HG02571 (cell line): ENCODE measurements around the gene BCL6B.
"Not testable (repeated sequence)": the region's sequence is repeated elsewhere in the genome, so short reads cannot be mapped to it uniquely, and the experiment has no call there.

Source experiments
- ATAC-seq: cut with Tn5 transposase; IDR thresholded peaks from one replicate; pipeline ENCODE4 v1.9.1; 2021; ENCODE audit warnings: mild to moderate bottlenecking, moderate library complexity; ENCODE audit not compliant: unreplicated experiment

BCL6B gene, protein sequence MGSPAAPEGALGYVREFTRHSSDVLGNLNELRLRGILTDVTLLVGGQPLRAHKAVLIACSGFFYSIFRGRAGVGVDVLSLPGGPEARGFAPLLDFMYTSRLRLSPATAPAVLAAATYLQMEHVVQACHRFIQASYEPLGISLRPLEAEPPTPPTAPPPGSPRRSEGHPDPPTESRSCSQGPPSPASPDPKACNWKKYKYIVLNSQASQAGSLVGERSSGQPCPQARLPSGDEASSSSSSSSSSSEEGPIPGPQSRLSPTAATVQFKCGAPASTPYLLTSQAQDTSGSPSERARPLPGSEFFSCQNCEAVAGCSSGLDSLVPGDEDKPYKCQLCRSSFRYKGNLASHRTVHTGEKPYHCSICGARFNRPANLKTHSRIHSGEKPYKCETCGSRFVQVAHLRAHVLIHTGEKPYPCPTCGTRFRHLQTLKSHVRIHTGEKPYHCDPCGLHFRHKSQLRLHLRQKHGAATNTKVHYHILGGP

DNA sequence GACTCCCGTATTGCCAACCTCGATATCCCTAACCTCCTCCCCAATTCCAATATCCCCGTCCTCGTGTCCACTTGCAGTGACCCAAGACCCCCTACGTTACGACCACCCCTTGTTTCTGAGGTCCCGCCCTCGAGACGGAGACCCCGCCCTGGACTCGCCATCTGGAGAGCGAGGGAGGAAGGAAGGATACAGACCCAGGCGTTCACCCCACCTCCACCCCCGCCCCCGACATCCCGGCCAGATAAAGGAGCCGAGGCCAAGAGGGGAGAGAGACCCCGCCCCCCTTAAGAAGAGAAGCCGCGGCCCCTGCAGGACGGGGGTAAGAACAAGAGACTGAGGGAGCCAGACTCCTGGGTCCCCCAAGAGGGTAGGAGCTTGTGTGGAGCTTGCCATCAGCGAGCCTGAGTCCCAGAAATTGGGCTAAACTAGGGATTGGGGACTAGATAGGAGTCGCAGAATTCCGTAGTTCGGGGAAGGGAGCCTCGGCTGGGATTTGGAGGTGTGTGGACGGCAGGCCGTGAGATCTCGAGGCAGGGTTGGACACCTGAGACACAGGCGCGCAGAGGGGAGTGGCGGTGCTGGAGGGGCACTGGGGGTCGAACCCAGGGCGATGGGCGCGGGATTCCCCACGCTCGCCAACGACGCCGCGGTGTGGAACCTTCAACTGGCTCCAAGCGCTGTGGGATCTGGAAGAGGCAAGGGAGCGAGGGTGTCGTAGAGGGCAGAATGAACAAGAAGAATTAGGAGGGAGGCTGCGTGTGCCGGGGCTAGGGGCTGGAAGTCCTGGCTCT, at the start of gene BCL6B:
BCL6B (plus strand) TSS at position 270 of the 791 bp plus-strand sequence. CDS start 622 bp downstream, outside the sequence.
- no peak for ATAC-seq

DNA sequence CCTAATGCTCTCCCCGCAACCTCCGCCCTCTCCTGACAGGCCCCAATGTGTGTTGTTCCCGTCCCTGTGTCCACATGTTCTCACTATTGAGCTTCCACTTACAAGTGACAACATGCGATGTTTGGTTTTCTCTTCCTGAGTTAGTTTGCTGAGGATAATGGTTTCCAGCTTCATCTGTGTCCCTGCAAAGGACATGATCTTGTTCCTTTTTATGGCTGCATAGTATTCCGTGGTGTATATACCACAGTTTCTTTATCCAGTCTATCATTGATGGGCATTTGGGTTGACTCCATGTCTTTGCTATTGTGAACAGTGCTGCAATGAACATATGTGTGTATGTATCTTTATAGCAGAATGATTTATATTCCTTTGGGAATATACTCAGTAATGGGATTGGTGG, 43.4 kb upstream of the BCL6B start:
- ATAC-seq = not testable (repeated sequence)

DNA sequence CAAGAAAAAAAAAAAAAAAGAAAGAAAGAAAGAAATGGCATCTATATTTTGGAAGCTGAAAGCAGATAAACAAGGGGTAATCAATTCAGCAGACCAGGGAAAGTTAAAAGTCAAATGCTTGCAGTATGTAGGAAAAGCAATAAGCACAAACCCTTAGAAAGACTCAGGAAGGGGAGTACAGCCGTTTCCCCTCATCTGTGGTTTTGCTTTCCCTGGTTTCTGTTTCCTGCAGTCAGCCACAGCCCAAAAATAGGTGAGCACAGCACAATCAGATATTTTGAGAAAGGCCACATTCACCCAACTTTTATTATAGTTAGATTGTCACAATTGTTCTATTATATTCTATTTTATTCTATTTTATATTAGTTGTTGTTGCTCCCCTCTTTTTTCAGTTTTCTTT, 41.4 kb upstream of the BCL6B start:
- no peak for ATAC-seq

DNA sequence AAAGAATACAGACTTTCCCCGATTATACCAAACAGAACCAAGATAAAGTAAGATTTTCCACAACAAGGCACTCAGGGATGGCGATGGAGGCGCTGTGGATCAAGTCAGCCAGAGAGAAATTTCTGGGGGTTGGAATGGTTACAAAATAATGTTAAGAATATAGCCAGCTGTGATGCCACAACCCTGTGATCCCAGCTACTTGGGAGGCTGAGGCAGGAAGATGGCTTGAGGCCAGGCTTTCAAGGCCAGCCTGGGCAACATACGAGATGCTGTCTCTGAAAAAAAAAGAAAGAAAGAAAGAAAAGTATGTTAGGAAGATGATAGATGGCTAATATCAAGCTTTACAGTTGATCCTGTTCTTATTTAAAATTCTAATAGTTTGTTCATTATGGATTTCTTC, 37.6 kb upstream of the BCL6B start:
- no peak for ATAC-seq

DNA sequence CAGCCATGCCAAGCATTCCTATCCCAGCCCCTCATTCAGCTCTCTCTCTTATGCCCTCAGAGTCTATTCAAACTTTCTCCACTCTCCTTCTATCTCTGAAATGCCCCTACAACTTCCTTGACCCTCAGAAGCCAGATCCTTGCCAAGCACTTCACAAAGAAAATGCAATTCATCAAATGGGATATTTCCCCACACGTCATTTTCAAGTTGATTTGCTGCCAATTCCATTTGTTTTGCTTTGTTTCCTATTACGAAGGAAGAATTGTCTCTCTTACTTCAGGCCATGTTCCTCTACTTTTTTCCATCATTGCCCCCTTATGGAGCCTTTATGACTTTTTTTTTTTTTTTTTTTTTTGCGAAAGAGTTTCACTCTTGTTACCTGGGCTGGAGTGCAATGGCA, 36.2 kb upstream of the BCL6B start:
- no peak for ATAC-seq

DNA sequence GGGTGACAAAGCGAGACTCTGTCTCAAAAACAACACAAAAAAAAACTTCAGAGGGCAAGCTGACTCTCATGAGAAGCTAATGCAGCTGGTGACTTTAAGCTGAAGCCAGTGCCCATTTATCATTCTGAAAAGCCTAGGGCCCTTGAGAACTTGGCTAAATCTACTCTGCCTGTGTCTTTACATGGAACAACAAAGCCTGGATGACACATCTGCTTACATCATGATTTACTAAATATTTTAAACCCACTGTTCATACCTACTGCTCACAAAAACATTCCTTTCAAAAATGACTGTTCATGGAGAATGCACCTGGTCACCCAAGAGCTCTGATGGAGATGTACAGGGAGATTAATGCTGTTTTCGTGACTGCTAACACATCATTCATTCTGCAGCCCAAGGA, 33.1 kb upstream of the BCL6B start:
- ATAC-seq = no peak

DNA sequence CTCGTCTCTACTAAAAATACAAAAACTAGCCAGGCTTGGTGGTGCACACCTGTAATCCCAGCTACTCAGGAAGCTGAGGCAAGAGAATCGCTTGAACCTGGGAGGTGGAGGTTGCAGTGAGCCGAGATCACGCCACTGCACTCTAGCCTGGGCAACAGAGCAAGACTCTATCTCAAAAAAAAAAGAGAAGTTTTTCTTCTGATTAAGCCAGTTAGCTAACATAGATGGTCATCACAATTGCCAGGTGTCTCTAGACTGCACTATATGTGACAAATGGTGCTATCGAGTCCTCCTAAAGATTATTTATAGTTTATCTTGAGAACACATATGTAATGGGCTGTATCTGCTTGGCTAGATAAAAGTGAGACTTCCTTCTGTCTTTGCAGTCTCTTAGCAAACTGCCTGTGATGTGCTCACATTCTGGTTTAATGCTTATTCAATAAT, 29.2 kb upstream of the BCL6B start:
- ATAC-seq = not testable (repeated sequence)

DNA sequence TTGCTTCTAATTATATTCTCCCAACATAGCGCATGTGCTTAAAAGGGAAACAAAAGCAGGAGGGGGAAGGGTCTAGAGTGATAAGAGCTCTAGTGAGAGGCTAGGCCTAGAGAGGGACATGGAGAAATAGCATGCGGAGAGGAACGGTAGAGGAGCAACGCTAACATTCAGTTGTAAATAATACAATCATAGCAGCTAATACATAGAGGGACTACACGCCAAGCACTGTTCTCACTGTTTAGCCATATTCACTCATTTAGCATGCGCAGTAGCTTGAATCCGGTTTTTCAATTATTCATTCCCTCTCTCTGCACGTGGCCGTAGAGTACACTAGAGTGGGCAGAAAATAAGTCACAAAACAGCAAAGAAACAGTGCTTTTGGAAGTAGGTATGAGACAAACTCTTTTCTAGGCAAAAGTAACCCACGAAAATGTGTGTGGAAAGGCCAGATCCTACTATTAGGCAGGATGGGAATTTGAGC, 28.7 kb upstream of the BCL6B start:
- ATAC-seq = no peak

DNA sequence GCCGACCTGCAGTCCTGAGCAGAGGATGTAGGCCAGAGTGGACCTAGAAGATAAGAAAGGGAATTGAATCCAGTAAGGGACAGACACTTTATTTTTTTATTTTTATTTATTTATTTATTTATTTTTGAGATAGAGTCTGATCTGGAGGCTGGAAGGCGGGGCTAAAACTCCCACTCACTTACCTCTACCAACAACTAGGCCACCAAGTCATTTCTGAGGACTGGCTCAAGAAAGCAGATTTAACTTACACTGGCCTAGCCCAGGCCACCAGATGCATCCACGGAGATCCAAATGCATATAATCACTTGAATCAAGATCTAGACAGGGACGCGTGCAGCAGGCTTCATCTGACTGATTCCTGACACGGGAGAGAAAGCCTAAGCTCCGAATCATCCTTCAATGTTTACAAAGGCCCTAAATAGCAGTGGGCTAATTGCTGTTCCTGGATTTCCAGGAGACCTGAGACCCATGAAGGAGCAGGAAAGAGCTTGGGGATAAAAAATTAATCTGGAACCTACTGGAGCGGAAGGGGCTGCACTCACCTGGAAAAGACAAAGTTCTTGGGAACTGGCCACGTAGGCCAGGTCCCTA, 28.1 kb upstream of the BCL6B start:
- no peak for ATAC-seq

DNA sequence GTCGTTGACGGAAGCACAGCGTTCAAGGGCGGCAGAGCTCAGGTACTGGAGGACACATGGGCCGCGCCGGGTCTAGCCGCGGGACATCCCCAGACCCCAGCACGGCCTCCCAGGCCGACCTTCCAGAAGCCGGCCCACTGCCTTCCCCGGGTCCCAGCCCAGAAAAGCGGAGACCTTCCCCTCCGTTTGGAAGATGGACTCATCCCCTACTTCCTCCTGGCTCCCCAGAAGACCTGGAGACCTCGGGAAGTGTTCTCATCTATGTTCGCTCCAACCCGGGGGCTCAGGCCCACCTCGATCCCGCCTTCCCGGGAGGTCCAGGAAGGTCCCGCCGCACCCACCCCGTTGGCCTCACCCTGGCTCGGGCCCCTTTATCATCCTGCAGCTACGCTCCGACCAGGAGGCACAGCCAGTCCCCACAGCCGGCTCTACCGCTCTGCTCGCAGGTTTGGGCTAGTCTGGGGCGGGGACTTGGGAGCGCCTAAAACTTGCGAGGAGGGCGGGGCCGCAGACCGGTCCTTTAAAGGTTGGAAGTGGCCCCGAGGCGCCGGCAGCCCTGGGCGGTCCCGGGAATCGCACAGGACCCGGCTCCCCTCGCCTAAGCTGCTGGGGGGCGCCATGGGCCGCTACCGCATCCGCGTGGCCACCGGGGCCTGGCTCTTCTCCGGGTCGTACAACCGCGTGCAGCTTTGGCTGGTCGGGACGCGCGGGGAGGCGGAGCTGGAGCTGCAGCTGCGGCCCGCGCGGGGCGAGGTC, 27.2 kb upstream of the BCL6B start, which contains the start of gene ALOX12:
ALOX12 (plus strand) TSS at position 550 of the 756 bp plus-strand sequence; CDS start at position 619, 69 bp downstream.
- no peak for ATAC-seq

DNA sequence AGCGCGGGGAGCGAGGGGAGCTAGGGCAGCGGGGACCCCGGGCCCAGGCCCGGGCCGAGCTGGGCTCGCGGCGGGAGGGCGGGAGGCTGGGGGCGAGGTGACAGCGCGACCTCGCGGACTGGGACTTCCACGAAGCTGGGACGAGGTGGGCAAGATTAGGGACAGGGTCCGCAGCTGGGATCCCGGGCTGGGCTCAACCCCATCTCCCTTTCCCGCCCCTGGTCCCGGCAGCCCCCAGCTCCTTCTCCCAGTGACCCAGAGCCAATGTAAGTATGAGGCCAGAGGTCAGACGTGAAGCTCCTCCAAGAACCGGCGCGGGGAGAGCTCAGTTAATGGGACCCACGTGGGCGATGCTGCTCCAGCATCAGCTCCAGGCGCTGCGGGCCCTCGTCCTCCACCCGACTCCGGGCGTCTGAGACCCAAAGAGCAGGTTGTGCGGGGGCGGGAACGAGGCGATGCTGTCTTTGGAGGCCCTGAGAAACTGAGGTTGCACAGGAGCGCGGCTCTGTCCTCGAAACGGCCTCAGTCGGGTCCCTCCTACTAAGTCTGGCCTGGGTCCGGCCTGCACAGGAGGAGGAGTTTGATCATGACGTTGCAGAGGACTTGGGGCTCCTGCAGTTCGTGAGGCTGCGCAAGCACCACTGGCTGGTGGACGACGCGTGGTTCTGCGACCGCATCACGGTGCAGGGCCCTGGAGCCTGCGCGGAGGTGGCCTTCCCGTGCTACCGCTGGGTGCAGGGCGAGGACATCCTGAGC, 26.4 kb upstream of the BCL6B start:
- ATAC-seq = no peak

DNA sequence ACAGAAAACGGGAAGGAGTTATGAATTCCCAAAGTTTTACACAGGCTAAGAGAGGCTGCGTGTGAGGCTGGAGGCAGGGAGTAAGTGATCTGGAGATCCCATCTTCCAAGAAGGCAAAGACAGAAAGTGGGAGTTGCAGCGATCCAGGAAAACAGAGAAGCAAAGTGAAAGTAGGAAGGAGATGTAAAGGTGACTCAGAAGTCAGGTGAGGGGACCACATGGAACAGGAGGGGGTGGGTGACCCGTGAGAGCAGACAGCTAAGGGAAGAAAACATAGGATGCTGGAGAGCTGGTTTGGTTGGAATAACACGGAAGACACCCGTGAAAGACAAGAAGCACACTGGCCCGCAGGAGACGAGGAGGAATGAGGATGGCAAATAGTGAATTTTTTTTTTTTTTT, 25.7 kb upstream of the BCL6B start:
- no peak for ATAC-seq

DNA sequence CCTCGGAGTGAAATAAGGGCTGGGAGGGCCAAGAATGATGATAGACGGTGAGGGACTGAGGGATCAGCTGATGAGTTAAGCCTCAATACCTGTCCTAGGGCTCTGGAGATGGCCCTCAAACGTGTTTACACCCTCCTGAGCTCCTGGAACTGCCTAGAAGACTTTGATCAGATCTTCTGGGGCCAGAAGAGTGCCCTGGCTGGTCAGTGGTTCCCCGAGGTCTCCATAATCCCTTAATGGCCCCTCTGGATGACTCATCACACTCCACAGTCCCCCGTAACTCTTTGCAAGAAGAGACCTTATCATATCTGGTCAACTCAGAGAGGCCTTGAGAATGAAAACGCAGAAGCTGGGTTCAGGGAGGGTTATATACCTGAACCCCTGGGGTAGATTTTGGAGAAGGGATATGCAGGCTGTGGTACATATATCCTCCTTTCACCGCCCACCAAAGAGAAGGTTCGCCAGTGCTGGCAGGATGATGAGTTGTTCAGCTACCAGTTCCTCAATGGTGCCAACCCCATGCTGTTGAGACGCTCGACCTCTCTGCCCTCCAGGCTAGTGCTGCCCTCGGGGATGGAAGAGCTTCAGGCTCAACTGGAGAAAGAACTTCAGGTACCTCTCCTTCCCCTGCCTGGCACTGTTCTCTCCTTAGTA, 23.9 kb upstream of the BCL6B start:
- ATAC-seq = no peak

DNA sequence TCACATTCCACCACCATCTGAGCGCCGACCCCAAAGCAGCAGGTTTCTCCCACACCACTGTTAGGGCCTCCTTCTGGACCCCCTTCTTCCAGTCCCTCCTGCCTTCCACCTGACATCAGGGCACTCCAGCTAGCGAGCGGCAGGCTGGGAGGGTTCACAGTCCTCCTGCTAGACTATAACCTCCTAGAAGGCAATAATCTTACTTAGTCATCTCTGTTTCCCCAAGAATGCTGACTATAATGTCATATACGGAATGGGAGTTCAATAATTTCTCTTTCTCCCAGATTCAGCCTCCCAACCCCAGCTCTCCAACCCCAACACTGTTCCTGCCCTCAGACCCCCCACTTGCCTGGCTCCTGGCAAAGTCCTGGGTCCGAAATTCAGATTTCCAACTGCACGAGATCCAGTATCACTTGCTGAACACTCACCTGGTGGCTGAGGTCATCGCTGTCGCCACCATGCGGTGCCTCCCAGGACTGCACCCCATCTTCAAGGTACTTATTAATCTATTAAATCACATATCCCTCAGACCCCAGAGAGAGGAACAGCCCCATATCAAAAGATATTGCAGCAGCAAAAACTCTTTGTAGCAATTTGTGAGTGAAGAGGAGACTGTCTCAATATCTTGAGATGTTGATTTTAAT, 21.4 kb upstream of the BCL6B start:
- ATAC-seq = no peak

DNA sequence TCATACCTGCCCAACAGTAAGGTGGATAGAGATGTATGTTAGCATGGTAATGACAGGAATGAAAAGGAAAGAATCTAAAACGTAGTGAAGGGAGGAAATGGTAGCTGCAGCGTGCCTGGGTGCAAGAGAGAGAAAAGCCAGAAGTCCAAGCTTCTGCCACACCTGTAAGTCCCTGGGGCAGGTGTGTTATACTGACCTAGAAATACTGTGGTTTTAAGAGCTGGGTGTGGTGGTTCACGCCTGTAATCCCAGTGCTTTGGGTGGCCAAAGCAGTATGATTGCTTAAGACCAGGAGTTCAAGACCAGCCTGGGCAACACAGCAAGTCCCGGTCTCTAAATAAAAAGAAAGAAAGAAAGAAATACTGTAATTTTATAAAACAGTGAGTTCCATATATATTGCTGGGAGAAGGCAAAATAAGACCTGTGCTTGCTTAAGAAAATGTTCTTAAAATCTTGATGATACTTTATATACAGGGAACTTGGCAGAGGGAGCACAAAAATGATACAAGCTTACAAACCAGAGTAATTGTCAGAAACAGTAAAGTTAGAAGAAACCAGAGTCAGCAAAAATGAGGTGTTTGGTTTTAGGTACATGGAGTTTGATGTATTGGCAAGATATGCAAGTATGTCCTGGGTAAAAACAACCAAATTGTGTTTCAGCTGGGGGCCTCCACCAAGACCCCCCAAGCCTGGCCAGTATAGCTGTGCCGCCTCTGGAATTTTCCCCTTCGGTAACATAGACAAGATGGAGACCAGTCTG, 20.4 kb upstream of the BCL6B start:
- ATAC-seq = no peak

DNA sequence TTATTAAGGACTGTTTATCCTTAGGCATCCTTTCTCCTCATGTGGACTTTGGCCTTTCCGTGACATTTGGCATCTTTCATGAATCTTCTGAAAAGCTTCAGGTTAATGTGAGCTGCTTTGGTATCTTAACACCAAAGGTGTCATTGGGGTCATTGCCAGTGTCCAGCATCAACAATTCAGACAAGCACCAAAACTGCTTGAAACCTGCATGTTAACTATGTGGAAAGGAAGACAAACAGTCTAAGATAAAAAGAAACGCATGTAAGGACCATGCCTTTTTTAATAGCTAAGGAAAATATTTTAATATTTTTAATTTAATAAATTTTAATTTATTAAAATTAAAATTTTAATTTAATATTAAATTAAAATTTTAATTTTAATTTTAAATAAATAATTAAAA, 19.1 kb upstream of the BCL6B start:
- ATAC-seq = no peak

DNA sequence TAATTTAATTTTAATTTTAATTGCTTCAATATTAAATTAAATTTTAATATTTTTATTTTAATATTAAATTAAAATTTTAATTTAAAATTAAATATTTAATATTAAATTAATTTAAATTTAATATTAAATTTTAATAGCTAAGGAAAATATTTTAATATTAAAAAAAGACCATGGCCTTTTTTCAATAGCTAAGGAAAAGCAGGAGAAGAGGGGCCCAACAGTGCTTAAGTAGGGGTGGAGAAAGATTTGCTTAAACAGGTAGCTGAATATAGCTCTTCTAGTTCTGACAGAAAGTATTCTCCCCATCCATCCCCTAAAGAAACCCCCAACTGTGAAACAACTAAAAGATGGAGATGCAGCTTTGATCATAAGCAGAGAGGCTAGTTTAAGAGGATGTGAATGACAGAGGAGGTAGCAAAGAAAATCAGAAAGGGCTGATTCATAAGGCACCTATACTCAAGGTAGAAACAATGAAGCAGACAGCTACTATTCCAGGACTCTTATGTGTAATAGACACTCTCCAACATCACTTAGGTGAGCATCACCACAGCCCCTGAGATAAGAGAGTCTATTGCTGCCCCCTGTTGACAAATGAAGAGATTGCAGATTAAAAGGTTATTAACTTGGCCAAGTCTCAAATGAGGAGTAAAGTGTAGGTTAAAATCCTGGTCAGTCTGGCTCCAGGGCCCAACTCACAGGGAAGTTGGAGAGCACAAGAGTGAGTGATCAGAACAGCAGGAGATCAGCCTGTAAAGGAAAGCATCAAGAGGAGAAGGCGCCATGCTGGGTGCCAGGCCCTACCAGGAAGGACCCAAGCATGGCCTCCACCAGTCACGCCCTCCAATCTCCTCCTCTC, 18.2 kb upstream of the BCL6B start:
- no peak for ATAC-seq
